HS-27A (cell line): ENCODE data around the gene ACE.
A peak's percentile ranks its signal among the peaks of the same experiment; 100 is the strongest.

Experiments used
- DNase-seq: peaks from one replicate; pipeline ENCODE4 v3.0.0-alpha.2; 2012; ENCODE audit warnings: low read depth, missing footprints

ACE gene

DNA sequence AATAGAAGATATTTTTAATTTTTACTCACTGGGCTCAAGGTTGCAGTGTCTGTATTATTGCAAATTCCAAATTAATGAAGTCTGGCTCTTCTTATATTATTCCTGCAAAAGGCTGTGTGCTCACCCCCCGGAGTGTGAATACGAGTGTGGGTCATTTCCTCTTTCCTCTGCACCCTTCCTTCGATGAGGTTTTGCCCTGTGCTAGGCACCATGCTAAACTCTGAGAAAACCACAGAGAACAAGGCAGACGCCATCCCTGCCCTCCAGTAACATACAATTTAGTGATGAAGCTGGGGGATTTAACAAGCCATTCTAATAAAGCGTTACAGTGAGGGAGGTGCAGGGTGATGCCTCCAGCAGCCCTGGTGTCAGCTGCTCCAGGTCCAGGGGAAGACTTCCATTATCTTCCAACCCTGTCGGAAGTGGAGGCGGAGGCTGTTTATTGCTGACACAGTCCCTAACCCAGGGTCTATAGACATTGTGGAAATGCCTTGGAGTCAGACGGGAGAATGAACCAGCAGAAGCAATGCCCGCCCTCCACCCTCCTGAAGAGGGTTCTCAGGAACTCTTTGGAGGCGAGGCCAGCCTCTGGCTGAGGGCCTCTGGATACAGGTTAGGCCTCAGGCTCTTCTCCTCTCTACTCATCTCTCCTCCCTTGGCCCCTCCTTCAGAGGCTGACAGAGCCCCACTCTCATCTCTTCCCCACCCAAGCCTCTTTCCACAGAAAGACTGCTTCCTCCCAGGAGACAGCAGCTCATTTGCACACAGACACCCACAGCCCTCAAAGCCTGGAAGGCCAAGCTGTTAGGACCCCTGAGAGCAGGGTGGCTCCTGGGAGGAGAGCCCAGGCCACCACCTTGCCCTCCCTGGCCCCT, 2.0 kb upstream of the ACE start:
- DNase-seq = no peak

- no peak for DNase-seq
These were observed 1.1 kb upstream of the ACE start for GRCh38 chr17:63475491-63476412.

GRCh38 chr17:63476459-63476853, 405 bp upstream of the ACE start:
- DNase-seq = no peak

- no peak for DNase-seq
These were observed 899 bp downstream of the ACE start for GRCh38 chr17:63477480-63478440.

GRCh38 chr17:63478814-63479494, 2.1 kb downstream of the ACE start:
- peak; percentile 65 for DNase-seq

DNA sequence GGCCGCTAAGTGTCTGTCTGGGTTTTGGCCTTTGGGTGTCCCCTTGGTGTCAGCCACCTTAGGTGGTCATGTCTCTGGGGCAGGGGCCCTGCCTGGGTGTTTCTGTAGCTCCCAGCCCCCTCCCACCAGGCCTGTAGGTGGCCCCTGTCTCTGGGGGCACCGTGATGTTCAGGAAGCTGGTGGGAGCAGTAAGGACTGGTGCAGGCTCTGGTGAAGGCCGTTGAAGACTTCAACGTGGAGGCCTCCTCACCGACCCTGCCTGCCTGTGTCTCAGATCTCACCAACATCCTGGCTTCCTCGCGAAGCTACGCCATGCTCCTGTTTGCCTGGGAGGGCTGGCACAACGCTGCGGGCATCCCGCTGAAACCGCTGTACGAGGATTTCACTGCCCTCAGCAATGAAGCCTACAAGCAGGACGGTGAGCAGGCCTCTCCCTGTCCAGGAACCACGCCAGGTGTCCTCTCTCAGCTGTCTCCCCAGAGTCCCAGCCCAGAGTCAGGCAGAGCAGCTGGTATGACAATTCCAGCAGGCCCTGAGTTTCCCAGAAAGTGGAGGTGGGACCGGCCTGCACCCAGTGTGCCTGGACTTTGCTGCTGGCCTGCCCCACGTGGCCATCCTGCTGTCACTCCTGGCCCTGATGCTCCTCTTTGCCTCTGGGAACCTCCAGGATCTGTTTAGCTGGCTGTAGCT, 2.8 kb downstream of the ACE start:
- DNase-seq = no peak

DNA sequence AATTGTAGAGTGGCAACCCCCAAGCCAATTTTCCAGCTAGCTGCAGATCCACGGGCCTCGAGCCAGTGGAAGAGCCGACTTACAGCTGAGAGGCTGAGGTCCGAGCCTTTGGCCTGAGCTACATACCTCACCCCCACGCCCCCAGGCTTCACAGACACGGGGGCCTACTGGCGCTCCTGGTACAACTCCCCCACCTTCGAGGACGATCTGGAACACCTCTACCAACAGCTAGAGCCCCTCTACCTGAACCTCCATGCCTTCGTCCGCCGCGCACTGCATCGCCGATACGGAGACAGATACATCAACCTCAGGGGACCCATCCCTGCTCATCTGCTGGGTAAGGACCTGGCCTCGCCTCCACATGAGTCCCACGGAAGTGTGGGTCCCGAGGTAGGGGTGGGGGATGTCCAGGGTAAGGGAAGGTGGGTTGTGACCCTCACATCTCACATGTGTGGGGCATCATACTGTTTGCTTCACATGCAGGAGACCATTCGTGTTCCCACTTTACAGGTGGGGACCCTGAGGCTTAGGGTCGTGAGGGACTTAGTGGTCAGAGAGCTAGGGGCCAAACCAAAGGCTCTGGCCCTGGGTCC, 3.4 kb downstream of the ACE start:
- DNase-seq = no peak

- DNase-seq = no peak
These were observed 4.1 kb downstream of the ACE start for GRCh38 chr17:63480826-63481487.

GRCh38 chr17:63481488-63481870, 4.6 kb downstream of the ACE start:
- DNase-seq = no peak

- DNase-seq = no peak
These were observed 5.6 kb downstream of the ACE start for GRCh38 chr17:63482509-63482908.

DNA sequence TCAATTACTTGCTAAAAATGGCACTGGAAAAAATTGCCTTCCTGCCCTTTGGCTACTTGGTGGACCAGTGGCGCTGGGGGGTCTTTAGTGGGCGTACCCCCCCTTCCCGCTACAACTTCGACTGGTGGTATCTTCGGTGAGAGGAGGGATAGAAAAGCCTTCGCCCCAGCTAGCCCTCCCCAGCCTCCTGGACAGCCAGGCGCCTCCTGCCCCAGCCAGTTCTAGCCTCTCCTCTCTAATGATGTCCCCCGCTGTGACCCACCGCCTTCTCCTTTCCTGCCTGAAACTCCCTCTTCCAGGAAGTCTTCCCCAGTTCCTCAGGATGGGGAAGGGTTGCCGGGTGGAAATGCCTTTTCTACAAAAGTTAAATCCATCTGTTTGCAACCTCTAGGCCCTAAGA, 6.2 kb downstream of the ACE start:
- DNase-seq = no peak

DNA sequence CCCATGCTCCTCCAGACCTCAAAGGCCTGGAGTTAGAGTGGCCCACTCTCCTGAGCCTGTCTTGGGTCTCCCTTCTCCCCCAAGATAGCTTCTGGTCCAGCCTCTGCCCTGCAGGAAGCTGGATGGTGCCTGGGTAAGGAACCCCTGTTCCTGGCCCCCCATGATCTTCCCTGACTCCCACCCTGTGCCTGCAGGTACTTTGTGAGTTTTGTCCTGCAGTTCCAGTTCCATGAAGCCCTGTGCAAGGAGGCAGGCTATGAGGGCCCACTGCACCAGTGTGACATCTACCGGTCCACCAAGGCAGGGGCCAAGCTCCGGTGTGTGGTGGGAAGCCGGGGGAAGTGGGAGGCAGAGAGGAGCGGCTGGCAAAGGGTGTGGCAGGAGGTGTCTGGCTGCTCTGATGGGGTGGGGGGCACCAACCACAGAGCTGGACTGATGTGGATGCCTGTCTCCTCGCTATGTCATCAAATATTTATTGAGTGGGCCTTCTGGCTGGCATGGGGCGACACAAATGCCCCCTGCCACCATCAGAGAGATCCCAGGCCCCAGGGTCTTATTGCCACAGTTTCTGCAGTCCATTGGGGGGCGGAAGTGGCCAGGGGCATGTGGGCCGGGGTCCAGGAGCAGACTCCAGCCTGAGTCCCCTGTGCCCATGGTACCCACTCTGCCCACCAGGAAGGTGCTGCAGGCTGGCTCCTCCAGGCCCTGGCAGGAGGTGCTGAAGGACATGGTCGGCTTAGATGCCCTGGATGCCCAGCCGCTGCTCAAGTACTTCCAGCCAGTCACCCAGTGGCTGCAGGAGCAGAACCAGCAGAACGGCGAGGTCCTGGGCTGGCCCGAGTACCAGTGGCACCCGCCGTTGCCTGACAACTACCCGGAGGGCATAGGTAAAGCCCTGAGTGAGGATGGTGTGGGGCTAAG, 7.1 kb downstream of the ACE start:
- no peak for DNase-seq

GRCh38 chr17:63486317-63487013, 9.6 kb downstream of the ACE start:
- DNase-seq = no peak

DNA sequence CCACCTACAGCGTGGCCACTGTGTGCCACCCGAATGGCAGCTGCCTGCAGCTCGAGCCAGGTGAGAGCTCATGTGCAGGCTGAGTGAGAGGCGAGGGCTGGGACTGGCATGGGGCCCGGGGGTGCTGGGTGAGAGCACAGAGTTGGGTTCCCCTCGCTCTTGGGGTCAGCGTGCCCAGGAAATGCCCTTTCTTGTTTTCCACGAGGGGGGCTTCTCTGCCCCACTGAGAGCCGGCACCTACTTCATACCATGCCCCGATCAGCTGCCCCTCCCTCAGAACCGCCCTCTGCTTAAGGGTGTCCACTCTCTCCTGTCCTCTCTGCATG, 10.1 kb downstream of the ACE start:
- DNase-seq = no peak

GRCh38 chr17:63488851-63489250, 12.0 kb downstream of the ACE start:
- no peak for DNase-seq

- DNase-seq = no peak
These were observed 12.4 kb downstream of the ACE start for GRCh38 chr17:63489291-63489690.

DNA sequence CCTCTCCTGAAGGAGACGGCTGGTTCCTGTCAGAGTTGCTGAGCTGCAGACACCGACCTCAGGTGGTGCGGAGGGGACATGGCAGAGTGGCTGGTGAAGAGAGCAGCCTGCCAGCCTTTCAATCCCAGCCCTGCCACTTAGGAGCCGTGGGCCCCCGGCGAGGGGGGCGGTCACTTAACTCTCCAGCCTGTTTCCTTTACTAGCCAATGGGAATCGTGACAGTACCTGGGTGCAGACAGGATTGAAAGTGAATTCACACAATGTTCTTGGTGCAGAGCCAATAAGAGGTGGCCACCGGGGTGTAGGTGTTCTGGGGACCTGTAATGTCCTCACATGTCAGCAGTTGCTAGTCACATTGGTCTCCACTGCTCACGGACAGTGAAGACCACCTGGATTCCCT, 13.5 kb downstream of the ACE start:
- no peak for DNase-seq

DNA sequence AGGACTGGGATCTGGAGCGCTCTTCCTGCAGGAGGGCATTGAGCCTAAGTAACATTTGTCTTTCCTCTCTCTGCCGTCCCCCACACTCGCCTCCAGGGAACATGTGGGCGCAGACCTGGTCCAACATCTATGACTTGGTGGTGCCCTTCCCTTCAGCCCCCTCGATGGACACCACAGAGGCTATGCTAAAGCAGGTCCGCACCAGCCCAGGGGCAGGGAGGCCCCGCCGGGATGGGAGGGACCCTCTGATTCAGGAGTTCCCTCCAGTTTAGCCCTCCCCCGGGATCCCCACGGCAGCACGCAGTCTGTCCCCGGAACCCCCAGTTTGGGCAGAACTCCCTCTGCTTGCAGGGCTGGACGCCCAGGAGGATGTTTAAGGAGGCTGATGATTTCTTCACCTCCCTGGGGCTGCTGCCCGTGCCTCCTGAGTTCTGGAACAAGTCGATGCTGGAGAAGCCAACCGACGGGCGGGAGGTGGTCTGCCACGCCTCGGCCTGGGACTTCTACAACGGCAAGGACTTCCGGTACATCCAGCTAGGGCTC, 14.1 kb downstream of the ACE start:
- DNase-seq = no peak
